Measurements from ENCODE around the gene TERC.

TERC gene

DNA sequence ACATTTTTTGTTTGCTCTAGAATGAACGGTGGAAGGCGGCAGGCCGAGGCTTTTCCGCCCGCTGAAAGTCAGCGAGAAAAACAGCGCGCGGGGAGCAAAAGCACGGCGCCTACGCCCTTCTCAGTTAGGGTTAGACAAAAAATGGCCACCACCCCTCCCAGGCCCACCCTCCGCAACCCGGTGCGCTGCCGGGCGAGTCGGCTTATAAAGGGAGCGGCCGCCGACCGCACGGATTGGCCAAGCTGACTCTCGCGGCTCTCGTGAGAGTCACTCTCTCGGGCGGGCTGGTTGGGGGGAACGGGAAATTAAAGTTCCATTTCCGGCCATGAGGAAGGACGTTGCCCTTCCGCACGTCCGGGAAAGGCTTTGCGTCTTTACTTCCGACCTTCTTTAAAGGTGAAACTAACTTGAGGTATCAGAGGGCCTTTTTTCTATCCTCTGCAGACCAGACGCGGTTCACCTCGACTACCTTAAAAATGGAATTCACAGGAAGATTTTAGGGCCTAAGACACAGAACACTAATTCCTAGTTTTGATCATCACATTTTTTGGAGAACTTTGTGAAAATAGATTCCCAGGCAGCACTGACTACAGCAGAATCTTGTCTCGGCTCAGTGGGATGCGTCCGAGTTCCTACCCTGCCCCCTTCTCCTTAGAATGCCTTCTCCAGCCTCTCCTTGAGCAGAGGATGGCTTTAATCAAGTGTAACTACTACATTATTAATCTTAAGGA, at the start of gene TERC:
Gene TERC (minus strand): TSS at position 179 of the 731 bp plus-strand sequence.
- peak; percentile 95 for DNase-seq (ENCODE audit: low read depth, low spot score)

- peak; percentile 70 for DNase-seq (ENCODE audit: low read depth, low spot score)
Observed at GRCh38 chr3:169813757-169814517, 49.1 kb upstream of the TERC start.

GRCh38 chr3:169813278-169813677, 48.4 kb upstream of the TERC start:
- no peak for DNase-seq (ENCODE audit: low read depth, low spot score)

GRCh38 chr3:169812332-169813235, 47.7 kb upstream of the TERC start, which contains the start of the genes LRRC34 and LRRIQ4:
LRRC34 (minus strand) TSS chr3:169812904; CDS start chr3:169812548, 356 bp downstream.
LRRIQ4 (plus strand) TSS chr3:169812870; CDS start chr3:169821922, 9,052 bp downstream.
- peak; percentile 94 for DNase-seq (ENCODE audit: low read depth, low spot score)

- DNase-seq (ENCODE audit: low read depth, low spot score), result peak; percentile 14
Observed at GRCh38 chr3:169811631-169812331, 46.9 kb upstream of the TERC start.

GRCh38 chr3:169809230-169809795, 44.5 kb upstream of the TERC start:
- no peak for DNase-seq (ENCODE audit: low read depth, low spot score)

- no peak for DNase-seq (ENCODE audit: low read depth, low spot score)
Observed at GRCh38 chr3:169804681-169805080, 39.8 kb upstream of the TERC start.

- DNase-seq (ENCODE audit: low read depth, low spot score), result no peak
Observed at GRCh38 chr3:169792359-169792758, 27.5 kb upstream of the TERC start.

DNA sequence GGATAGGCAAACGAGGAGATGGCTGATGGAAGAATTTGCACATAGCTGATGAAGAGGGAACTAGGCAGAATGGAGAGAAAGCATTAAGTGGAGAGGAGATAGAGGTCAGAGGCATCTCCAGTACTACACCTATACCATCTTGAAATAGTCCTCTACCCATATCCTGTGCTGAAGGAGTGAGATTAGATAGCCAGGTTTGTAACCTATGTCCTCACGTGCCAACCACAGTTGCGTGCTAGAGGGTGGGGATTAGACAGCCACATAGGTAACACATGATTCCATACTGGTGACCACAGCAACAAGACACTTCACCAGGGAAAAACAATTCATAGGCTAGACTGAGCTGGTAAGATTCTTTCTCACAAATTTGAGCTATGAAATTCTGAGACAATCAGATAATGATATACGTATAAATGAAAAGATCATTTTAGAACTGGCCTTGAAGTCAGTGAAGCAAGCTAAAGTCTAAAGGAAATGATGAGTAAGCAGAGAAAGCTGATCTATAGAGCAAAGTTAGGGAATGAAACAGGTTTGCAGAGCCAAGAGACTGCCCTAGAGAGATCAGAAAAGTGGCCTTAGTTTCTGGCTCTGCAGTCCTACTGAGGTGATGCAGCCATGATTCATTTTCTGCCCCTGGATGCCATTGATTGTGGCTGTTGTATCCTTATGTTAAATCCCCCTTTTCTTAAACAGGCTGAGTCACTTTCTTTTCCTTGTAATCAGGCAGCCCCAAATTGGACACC, 26.0 kb upstream of the TERC start:
- DNase-seq (ENCODE audit: low read depth, low spot score), result no peak

- DNase-seq (ENCODE audit: low read depth, low spot score), result no peak
Observed at GRCh38 chr3:169790219-169790618, 25.4 kb upstream of the TERC start.

- no peak for DNase-seq (ENCODE audit: low read depth, low spot score)
Observed at GRCh38 chr3:169787791-169788190, 22.9 kb upstream of the TERC start.

GRCh38 chr3:169787120-169787519, 22.3 kb upstream of the TERC start:
- no peak for DNase-seq (ENCODE audit: low read depth, low spot score)

- DNase-seq (ENCODE audit: low read depth, low spot score), result no peak
Observed at GRCh38 chr3:169781209-169781855, 16.5 kb upstream of the TERC start.

- DNase-seq (ENCODE audit: low read depth, low spot score), result no peak
Observed at GRCh38 chr3:169780742-169781141, 15.9 kb upstream of the TERC start.

DNA sequence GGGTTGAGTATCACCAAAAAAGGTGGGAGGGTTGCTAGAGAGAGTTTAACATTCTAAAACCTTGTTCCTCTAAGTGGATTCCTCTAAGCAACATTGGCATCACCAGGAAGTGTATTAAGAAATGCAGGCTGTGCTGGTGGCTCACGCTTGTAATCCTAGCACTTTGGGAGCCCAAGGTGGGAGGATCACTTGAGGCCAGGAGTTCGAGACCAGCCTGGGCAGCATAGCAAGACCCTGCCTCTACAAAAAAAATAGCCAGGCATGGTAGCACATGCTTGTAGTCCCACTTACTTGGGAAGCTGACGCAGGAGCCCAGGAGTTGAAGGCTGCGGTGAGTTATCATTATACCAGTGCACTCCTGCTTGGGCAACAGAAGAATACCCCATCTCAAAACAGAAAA, 13.0 kb upstream of the TERC start:
- no peak for DNase-seq (ENCODE audit: low read depth, low spot score)

DNA sequence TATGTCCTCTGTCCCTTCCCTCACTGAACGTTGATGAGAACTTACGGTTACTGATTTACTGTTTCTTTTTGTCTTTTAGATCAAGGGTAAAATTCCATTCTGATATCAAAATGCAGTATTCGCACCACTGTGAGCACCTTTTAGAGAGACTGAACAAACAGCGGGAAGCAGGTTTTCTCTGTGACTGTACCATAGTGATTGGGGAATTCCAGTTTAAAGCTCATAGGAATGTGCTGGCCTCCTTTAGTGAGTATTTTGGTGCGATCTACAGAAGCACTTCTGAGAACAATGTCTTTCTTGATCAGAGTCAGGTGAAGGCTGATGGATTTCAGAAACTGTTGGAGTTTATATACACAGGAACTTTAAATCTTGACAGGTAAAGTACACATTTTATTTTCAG, 9.3 kb upstream of the TERC start:
- DNase-seq (ENCODE audit: low read depth, low spot score), result no peak

DNA sequence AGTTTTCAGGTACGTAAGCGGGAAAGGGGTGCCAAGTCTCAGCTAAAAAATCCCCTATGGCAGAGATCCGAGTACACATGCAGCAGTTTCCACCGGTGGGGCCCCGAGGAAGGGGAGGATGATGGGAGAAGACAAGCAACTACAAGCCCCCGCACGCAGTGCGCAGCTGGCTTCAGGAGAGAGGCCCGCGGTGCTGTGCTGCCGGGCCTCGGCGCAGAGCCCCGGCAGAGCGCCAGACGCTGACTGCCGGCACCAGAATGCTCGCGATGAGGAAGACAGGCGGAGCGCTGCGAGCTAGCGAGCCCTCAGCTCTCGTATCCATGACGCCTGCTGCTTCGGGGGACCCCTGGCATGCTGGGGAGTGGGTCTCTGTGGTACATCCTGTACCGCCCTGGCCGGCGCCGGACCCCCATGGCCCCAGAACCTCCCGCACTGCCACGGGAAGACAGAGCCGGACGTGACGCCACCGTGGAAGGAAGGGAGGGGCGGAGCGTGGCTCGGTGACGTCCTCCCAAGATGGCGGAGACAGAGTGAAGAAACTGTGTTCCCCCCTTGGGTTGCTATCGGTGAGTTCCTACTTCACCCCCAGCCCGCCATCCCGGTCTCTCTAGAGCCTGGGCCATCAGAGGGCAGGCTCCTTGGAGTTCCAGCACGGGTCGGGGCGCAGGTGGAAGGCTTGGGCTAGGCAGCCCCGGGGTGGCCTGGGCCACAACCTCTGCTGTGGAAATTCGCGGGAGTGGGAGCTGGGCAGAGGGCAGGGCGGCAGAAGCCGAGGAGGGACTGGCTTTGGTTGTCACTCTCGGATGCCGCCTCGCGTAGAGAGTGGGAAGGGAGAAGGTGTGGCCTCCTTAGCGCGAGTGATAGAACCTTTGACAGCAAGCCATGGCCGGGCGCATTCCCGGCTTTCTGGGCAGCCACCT, 8.3 kb upstream of the TERC start, which contains the start of gene MYNN:
Gene MYNN (plus strand): TSS at position 500 of the 920 bp plus-strand sequence. CDS start 900 bp downstream, outside the sequence.
- peak; percentile 93 for DNase-seq (ENCODE audit: low read depth, low spot score)

GRCh38 chr3:169772305-169772896, 7.5 kb upstream of the TERC start:
- DNase-seq (ENCODE audit: low read depth, low spot score), result peak; percentile 80

All from ELF-1 (cell line).